Kidney (tissue), 14 donors: ENCODE results near the gene DPH2. TPM values are rescaled to one million over a fixed set of nuclear protein-coding genes. Genes with fewer than 3 reads are reported as not detected.

Experiments
- DNase-seq, 5 donors: peaks; one replicate each; pipeline ENCODE4 v3.0.0-alpha.2; 2013 to 2020
- FAIRE-seq: peaks from 2 replicates; lab custom pipeline; 2012; peaks lifted over from hg19 to GRCh38; lab: Jason Lieb, UNC
- H3K27ac ChIP-seq, 2 donors: one replicate each; pipeline ENCODE4 v1.7.0; 2013; ENCODE audit warnings: low read depth in 2 of 2, low read length in 2 of 2, inconsistent platforms in 1 of 2
- H3K27me3 ChIP-seq: one replicate; pipeline ENCODE4 v1.7.1; 2013; ENCODE audit warnings: low read length, inconsistent platforms; ENCODE audit not compliant: control insufficient read depth, insufficient read depth
- H3K36me3 ChIP-seq, 3 donors: one replicate each; pipeline versions ENCODE4 v1.7.0 to v1.7.1; 2013; ENCODE audit warnings: low read length in 3 of 3, control low read depth in 1 of 3, inconsistent platforms in 1 of 3; ENCODE audit not compliant: insufficient read depth in 3 of 3, control insufficient read depth in 2 of 3
- H3K4me1 ChIP-seq, 3 donors: one replicate each; pipeline versions ENCODE4 v1.7.0 to v1.7.1; 2013; ENCODE audit warnings: low read length in 3 of 3, inconsistent platforms in 1 of 3, low read depth in 1 of 3; ENCODE audit not compliant: control insufficient read depth in 2 of 3, insufficient read depth in 2 of 3
- H3K4me3 ChIP-seq, 3 donors: one replicate each; pipeline versions ENCODE4 v1.7.0 to v1.8.1; 2013; ENCODE audit warnings: low read length in 3 of 3, control low read depth in 1 of 3, inconsistent platforms in 1 of 3
- H3K9ac ChIP-seq, 3 donors: one replicate each; pipeline versions ENCODE4 v1.7.0 to v1.7.1; 2013; ENCODE audit warnings: low read length in 3 of 3, control low read depth in 1 of 3, inconsistent platforms in 1 of 3
- H3K9me3 ChIP-seq, 3 donors: one replicate each; pipeline versions ENCODE4 v1.7.0 to v1.7.1; 2013; ENCODE audit warnings: low read length in 3 of 3, control low read depth in 1 of 3, inconsistent platforms in 1 of 3; ENCODE audit not compliant: control insufficient read depth in 2 of 3, insufficient read depth in 1 of 3
- CTCF ChIP-seq: IDR thresholded peaks from 3 replicates; pipeline ENCODE4 v1.5.1; 2012; ENCODE audit warnings: mild to moderate bottlenecking, moderate library complexity, borderline replicate concordance; ENCODE audit not compliant: insufficient read depth; ENCODE audit errors: extremely low read depth
- intact Hi-C: fragments of 100-400 bp; cut with DNase I; formaldehyde crosslinking; loops from one replicate; pipeline ENCODE4 v1.11.1; 2022
- polyA plus RNA-seq: library from polyadenylated mRNA; stranded (reverse); fragments of 350-450 nt; fragmentation: Illumina TruSeq; extraction: RNeasy Lipid Tissue Mini Kit (QIAGEN cat#74804); gene quantifications from one replicate; pipeline ENCODE4 v1.2.3, GENCODE V29; 2014; ENCODE audit warnings: low read depth, low replicate concordance; ENCODE audit not compliant: insufficient read depth
- total RNA-seq: library from RNA; stranded (reverse); fragmentation: NEBNext Ultra II Directional; extraction: Animal tissue kit (Norgen Biotek cat#: 25700); gene quantifications from one replicate; pipeline ENCODE4 v1.2.1, GENCODE V29; 2021
- donor health status: control.
- donor health status: control.
- donor health status: control.
- donor health status: control.
- donor health status: control.
- donor health status: DM: yes; HTN: yes; CAD: no.
- donor health status: Normal renal cell carcinoma (clear cell type).

DPH2 gene
- total and polyA plus RNA-seq, 2 donors from 2014 or later: 15.9 to 24.0 TPM

- intact Hi-C loops: no loop called here
- peaks cover 0 to 21% (median 20%) of the 10 kb centered on the region in 3 donors for H3K4me1 ChIP-seq
- peak in 3 of 5 donors; percentile 44 to 58 (median 49) for DNase-seq
- no peaks in the 10 kb centered on the region for H3K9me3 ChIP-seq
- FAIRE-seq: no peak
- TF ChIP-seq CTCF: no peak
- peaks cover 0 to 7% (median 2%) of the 10 kb centered on the region in 3 donors for H3K36me3 ChIP-seq
- H3K9ac ChIP-seq: no peak overlapping the region
- no peak overlapping the region for H3K27ac ChIP-seq
- H3K4me3 ChIP-seq: no peak overlapping the region
- H3K27me3 ChIP-seq: no peaks in the 10 kb centered on the region
Measured at GRCh38 chr1:43983253-43983899, 13.6 kb downstream of the DPH2 start.

GRCh38 chr1:43984855-43985254 lies 15.0 kb downstream of the DPH2 start:
- Histone ChIP-seq H3K27ac (no peak overlapping the region), H3K36me3 (peaks cover 0 to 5% (median 2%) of the 10 kb centered on the region in 3 donors), H3K9ac (no peak overlapping the region), H3K27me3 (no peaks in the 10 kb centered on the region), H3K4me3 (no peak overlapping the region), H3K9me3 (no peaks in the 10 kb centered on the region), H3K4me1 (peaks cover 0 to 19% (median 16%) of the 10 kb centered on the region in 3 donors)
- no peak for DNase-seq
- TF ChIP-seq CTCF: no peak
- no peak for FAIRE-seq
- intact Hi-C loops: no loop called here

- no peak overlapping the region for H3K4me3 ChIP-seq
- no peaks in the 10 kb centered on the region for H3K27me3 ChIP-seq
- intact Hi-C loops: no loop called here
Measured at GRCh38 chr1:43985984-43986595, 16.3 kb downstream of the DPH2 start.

More at GRCh38 chr1:43985984-43986595, 16.3 kb downstream of the DPH2 start:
- no peak for TF ChIP-seq CTCF
- Histone ChIP-seq H3K27ac (no peak overlapping the region), H3K9me3 (no peaks in the 10 kb centered on the region), H3K9ac (no peak overlapping the region), H3K36me3 (peaks cover 0 to 5% (median 2%) of the 10 kb centered on the region in 3 donors), H3K4me1 (peaks cover 0 to 17% (median 13%) of the 10 kb centered on the region in 3 donors)
- FAIRE-seq (no peak), DNase-seq (no peak)
